ENCODE measurements around the gene NRG2. TPM values are rescaled to one million over a fixed set of nuclear protein-coding genes. Genes with fewer than 3 reads are reported as not detected.

NRG2 gene
- total and polyA plus RNA-seq, 2 of the 8 experiments (the other 6 are each of a cell fraction or from before 2014, with no cell fraction given) = 0.27 to 0.54 TPM

GRCh38 chr5:140040358-140040757 is 2.7 kb downstream of the NRG2 start:
- Histone ChIP-seq H2BK15ac (ENCODE audit: low read length) (no peak overlapping the region), H3K4me1 (replicated peaks in 1 of 4; ENCODE audit: control insufficient read depth in 3 of 4, insufficient read depth in 4 of 4, low read length in 3 of 4) (peaks cover 0 to 11% (median 2%) of the 10 kb centered on the region in 4 experiments; a peak in 6 of 7 replicates), H4K20me1 (replicated peaks in 1 of 2; ENCODE audit: control insufficient read depth in 1 of 2, insufficient read depth in 2 of 2, low read length in 2 of 2) (peaks cover 0 to 6% of the 10 kb centered on the region in 2 experiments), H3K36me3 (ENCODE audit: control insufficient read depth in 2 of 4, insufficient read depth in 4 of 4, low read length in 3 of 4) (no peaks in the 10 kb centered on the region), H2BK5ac (ENCODE audit: low read depth, low read length) (no peak overlapping the region), H3K27me3 (replicated peaks in 1 of 4; ENCODE audit: control insufficient read depth in 3 of 4, extremely low read depth in 1 of 4, insufficient read depth in 3 of 4, low read length in 3 of 4) (peaks cover 33 to 70% (median 58%) of the 10 kb centered on the region in 4 experiments), H4K5ac (ENCODE audit: insufficient read length, low read depth, low read length) (no peak overlapping the region), H2BK120ac (replicated peaks; ENCODE audit: low read depth, low read length) (no peak overlapping the region), H3K27ac (ENCODE audit: low read depth, low read length) (no peak overlapping the region), H2AK5ac (ENCODE audit: low read depth, low read length) (no peak overlapping the region), H3K79me2 (ENCODE audit: control insufficient read depth in 1 of 2, insufficient read depth in 2 of 2, low read length in 2 of 2) (no peaks in the 10 kb centered on the region), H3K14ac (ENCODE audit: insufficient read length) (no peak overlapping the region), H2BK12ac (ENCODE audit: low read depth, low read length) (no peak overlapping the region), H3K4me2 (ENCODE audit: insufficient read depth in 1 of 2, low read depth in 2 of 2, low read length in 2 of 2) (no peak overlapping the region), H3K9ac (replicated peaks in 1 of 4; ENCODE audit: extremely low read depth in 1 of 4, low read depth in 3 of 4, low read length in 3 of 4) (no peak overlapping the region), H3K56ac (replicated peaks; ENCODE audit: insufficient read length, low read depth, low read length) (no peak overlapping the region), H2BK20ac (ENCODE audit: low read length) (no peak overlapping the region), H3K23ac (ENCODE audit: insufficient read length) (no peak overlapping the region), H3K4me3 (ENCODE audit: extremely low read depth in 1 of 4, insufficient read depth in 2 of 4, low read depth in 3 of 4, low read length in 4 of 4) (no peak overlapping the region), H3K79me1 (ENCODE audit: low read depth, low read length) (no peaks in the 10 kb centered on the region), H4K8ac (ENCODE audit: extremely low read depth, insufficient read depth, low read length) (no peak overlapping the region), H3K23me2 (ENCODE audit: low read depth, low read length) (peaks cover 16% of the 10 kb centered on the region), H3K18ac (ENCODE audit: extremely low read depth, low read length) (no peak overlapping the region), H3K4ac (replicated peaks; ENCODE audit: insufficient read length, low read depth, low read length) (no peak overlapping the region), H2AFZ (ENCODE audit: low read length) (no peak overlapping the region), H4K91ac (replicated peaks; ENCODE audit: insufficient read length, low read length) (no peak overlapping the region), H3K9me3 (ENCODE audit: insufficient read depth in 2 of 2, low read depth in 1 of 2, low read length in 1 of 2) (no peaks in the 10 kb centered on the region)
- ChIA-PET CTCF (ENCODE audit: partially characterized antibody) (interaction anchor here (1.0 to 4.2 kb wide), 5 partner anchors 15 to 193 kb away, joined by 3 to 19 read pairs (median 4); no protein-coding TSS in a partner anchor), POLR2A (ENCODE audit: partially characterized antibody) (interaction anchor here (0.7 kb wide), 1 partner anchor 67 kb away, joined by 3 read pairs; no protein-coding TSS in a partner anchor)
- no peak for DNase-seq (ENCODE audit: low read depth in 1 of 2, low spot score in 2 of 2)
- no peak for FAIRE-seq
- 73% methylated on average over 1 of the region's 1 CpG; no CpG with 5 or more reads in 1 of the 2 experiments for WGBS, 2 experiments (ENCODE audit: extremely low coverage in 1 of 2, insufficient coverage in 1 of 2, insufficient read length in 1 of 2, insufficient replicate concordance in 2 of 2, low coverage in 1 of 2, low lambda C conversion rate in 2 of 2, missing lambda C conversion rate in 1 of 2)
- TF ChIP-seq HDAC6 (IDR thresholded peaks at IDR 0.05; ENCODE audit: low read depth, low read length) (no peak), TAF7 (optimal IDR thresholded peaks at IDR 0.05; ENCODE audit: borderline replicate concordance, low read depth, low read length) (no peak), KDM1A (IDR thresholded peaks at IDR 0.05; ENCODE audit: borderline replicate concordance, low read length) (no peak), KDM5A (IDR thresholded peaks at IDR 0.05; ENCODE audit: low read length) (no peak), USF2 (IDR thresholded peaks at IDR 0.05; ENCODE audit: low read length) (no peak), BRCA1 (IDR thresholded peaks at IDR 0.05; ENCODE audit: low read depth, low read length) (no peak)

All from H1 (cell line).